Loucy (cell line): ENCODE measurements around the gene ZNF559.

ENCODE experiments used
- H2AFZ ChIP-seq: fragments of 200-600 bp; sonication (generic); 2 replicates; pipeline ENCODE4 v1.6.0; 2016; ENCODE audit warnings: antibody characterized with exemption, mild to moderate bottlenecking, low read length, moderate library complexity
- H3F3A ChIP-seq: fragments of 200-600 bp; 2 replicates; pipeline ENCODE4 v1.6.0; 2016; ENCODE audit warnings: antibody characterized with exemption, low read depth, mild to moderate bottlenecking
- H3K27me3 ChIP-seq: fragments of 200-600 bp; sonication (generic); 2 replicates; pipeline ENCODE4 v1.6.1; 2014; ENCODE audit warnings: low read length, mild to moderate bottlenecking; ENCODE audit not compliant: insufficient read depth, poor library complexity, severe bottlenecking
- H3K36me3 ChIP-seq: fragments of 200-600 bp; sonication (generic); 2 replicates; pipeline ENCODE4 v1.6.1; 2016; ENCODE audit warnings: low read length; ENCODE audit not compliant: insufficient read depth
- H3K4me1 ChIP-seq: fragments of 200-600 bp; sonication (generic); 2 replicates; pipeline ENCODE4 v1.5.1; 2014; ENCODE audit warnings: low read length, mild to moderate bottlenecking; ENCODE audit not compliant: insufficient read depth, poor library complexity, severe bottlenecking
- H3K4me2 ChIP-seq: fragments of 200-600 bp; sonication (generic); 2 replicates; pipeline ENCODE4 v1.6.0; 2014; ENCODE audit warnings: antibody characterized with exemption, low read length, low read depth, mild to moderate bottlenecking; ENCODE audit not compliant: poor library complexity, severe bottlenecking
- H3K4me3 ChIP-seq: fragments of 200-600 bp; sonication (generic); 2 replicates; pipeline ENCODE4 v1.5.1; 2014; ENCODE audit warnings: low read length, mild to moderate bottlenecking, mixed read lengths; ENCODE audit not compliant: poor library complexity, severe bottlenecking
- H3K79me2 ChIP-seq: fragments of 200-600 bp; sonication (generic); 2 replicates; pipeline ENCODE4 v1.6.1; 2014; ENCODE audit warnings: low read length; ENCODE audit not compliant: insufficient read depth
- H3K9ac ChIP-seq: fragments of 200-600 bp; sonication (generic); 2 replicates; pipeline ENCODE4 v1.6.0; 2014; ENCODE audit warnings: mild to moderate bottlenecking, low read depth, low read length, moderate library complexity; ENCODE audit not compliant: poor library complexity, severe bottlenecking
- H3K9me2 ChIP-seq: fragments of 200-600 bp; sonication (generic); replicated peaks from 2 replicates; pipeline ENCODE4 v1.6.1; 2016; ENCODE audit warnings: low read depth, low read length, mixed read lengths
- H3K9me3 ChIP-seq: fragments of 200-600 bp; sonication (generic); 2 replicates; pipeline ENCODE4 v1.6.1; 2014; ENCODE audit warnings: mild to moderate bottlenecking, antibody characterized with exemption, low read length, low read depth; ENCODE audit not compliant: insufficient read depth
- H4K20me1 ChIP-seq: fragments of 200-600 bp; sonication (generic); 2 replicates; pipeline ENCODE4 v1.6.0; 2014; ENCODE audit warnings: antibody characterized with exemption, low read length, mild to moderate bottlenecking; ENCODE audit not compliant: insufficient read depth, poor library complexity, severe bottlenecking
- EZH2phosphoT487 ChIP-seq: fragments of 200-600 bp; IDR thresholded peaks from 2 replicates; pipeline ENCODE4 v1.6.1; 2018; ENCODE audit warnings: antibody characterized with exemption, mild to moderate bottlenecking, moderate library complexity, borderline replicate concordance
- TF ChIP-seq, protein P1 (sequence below): fragments of 200-600 bp; sonication (generic); conservative IDR thresholded peaks from 2 replicates; pipeline ENCODE4 v1.5.1; 2014; ENCODE audit warnings: mild to moderate bottlenecking, antibody characterized with exemption, low read length

Gene ZNF559

GRCh38 chr19:9323557-9323918 lies 441 bp upstream of the ZNF559 start:
- H3K4me3 ChIP-seq, result peak overlapping the region; percentile 87
- peaks cover 3% of the 10 kb centered on the region; the same call in 1 of the 2 replicates for H3F3A ChIP-seq
- no peaks in the 10 kb centered on the region for H4K20me1 ChIP-seq
- H3K9me2 ChIP-seq, result no peaks in the 10 kb centered on the region
- H3K27me3 ChIP-seq, result no peaks in the 10 kb centered on the region
- peaks cover 30% of the 10 kb centered on the region for H3K4me1 ChIP-seq
- H3K9ac ChIP-seq, result peak overlapping the region; percentile 90
- H3K36me3 ChIP-seq, result no peaks in the 10 kb centered on the region
- no peaks in the 10 kb centered on the region for H3K9me3 ChIP-seq
- peak overlapping the region; percentile 81 for H3K4me2 ChIP-seq
- TF ChIP-seq, protein P1, sequence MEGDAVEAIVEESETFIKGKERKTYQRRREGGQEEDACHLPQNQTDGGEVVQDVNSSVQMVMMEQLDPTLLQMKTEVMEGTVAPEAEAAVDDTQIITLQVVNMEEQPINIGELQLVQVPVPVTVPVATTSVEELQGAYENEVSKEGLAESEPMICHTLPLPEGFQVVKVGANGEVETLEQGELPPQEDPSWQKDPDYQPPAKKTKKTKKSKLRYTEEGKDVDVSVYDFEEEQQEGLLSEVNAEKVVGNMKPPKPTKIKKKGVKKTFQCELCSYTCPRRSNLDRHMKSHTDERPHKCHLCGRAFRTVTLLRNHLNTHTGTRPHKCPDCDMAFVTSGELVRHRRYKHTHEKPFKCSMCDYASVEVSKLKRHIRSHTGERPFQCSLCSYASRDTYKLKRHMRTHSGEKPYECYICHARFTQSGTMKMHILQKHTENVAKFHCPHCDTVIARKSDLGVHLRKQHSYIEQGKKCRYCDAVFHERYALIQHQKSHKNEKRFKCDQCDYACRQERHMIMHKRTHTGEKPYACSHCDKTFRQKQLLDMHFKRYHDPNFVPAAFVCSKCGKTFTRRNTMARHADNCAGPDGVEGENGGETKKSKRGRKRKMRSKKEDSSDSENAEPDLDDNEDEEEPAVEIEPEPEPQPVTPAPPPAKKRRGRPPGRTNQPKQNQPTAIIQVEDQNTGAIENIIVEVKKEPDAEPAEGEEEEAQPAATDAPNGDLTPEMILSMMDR, result no peak
- no peak for TF ChIP-seq EZH2phosphoT487
- H2AFZ ChIP-seq, result peak overlapping the region; percentile 93
- peaks cover 30% of the 10 kb centered on the region for H3K79me2 ChIP-seq

DNA sequence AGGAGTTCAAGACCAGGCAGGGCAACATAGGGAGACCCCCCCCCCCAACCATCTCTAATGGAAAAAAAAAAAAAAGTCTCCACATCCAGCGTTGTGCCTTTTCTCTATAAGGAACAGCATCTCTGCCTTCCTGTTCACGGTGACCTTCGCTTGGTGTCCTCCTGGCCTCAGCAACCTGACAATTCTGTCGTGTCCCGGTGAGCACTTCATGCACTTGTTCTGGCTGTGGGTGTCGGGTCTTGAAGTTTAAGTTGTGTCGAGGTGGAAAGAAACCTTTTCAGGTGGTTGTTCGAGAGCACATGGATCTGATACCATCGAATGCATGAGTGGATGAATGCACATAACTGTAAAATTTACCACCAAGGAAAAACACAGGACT lies 594 bp downstream of the ZNF559 start:
- peaks cover 3% of the 10 kb centered on the region; the same call in 1 of the 2 replicates for H3F3A ChIP-seq

DNA sequence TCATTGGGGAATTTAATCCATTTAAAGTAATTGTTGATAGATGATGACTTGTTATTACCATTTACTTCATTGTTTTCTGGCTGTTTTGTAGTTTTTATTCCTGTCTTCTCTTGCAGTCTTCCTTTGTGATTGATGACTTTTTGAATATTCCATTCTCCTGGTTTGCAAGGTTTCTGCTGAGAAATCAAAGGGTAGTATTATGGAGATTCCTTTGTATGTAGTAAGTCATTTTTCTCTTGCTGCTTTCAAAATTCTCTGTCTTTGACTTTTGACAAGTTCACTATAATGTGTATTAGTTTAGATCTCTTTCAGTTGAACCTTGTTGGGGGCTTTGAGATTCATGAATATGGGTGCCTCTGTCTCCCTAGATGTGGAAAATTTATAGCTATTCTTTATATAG lies 6.0 kb downstream of the ZNF559 start:
- peaks cover 13% of the 10 kb centered on the region; the same call in 1 of the 2 replicates for H3K9me3 ChIP-seq

More for the DNA sequence above, 594 bp downstream of the ZNF559 start:
- Histone ChIP-seq H3K36me3 (no peaks in the 10 kb centered on the region), H3K9me3 (no peaks in the 10 kb centered on the region), H4K20me1 (no peaks in the 10 kb centered on the region), H3K9ac (peak overlapping the region; percentile 90), H2AFZ (peak overlapping the region; percentile 84), H3K4me1 (peaks cover 30% of the 10 kb centered on the region), H3K27me3 (no peaks in the 10 kb centered on the region), H3K9me2 (no peaks in the 10 kb centered on the region), H3K4me3 (peak overlapping the region; percentile 87), H3K4me2 (peak overlapping the region; percentile 77), H3K79me2 (peaks cover 38% of the 10 kb centered on the region)
- no peak for TF ChIP-seq EZH2phosphoT487
- TF ChIP-seq, protein P1, result no peak

More for the DNA sequence above, 6.0 kb downstream of the ZNF559 start:
- no peak overlapping the region for H3K4me3 ChIP-seq
- TF ChIP-seq, protein P1, result no peak
- no peak for TF ChIP-seq EZH2phosphoT487
- H3K9me2 ChIP-seq, result no peaks in the 10 kb centered on the region
- H3F3A ChIP-seq, result no peaks in the 10 kb centered on the region
- peaks cover 68% of the 10 kb centered on the region for H3K79me2 ChIP-seq
- no peak overlapping the region for H3K9ac ChIP-seq
- H3K4me1 ChIP-seq, result peaks cover 13% of the 10 kb centered on the region
- peaks cover 17% of the 10 kb centered on the region; the same call in 1 of the 2 replicates for H3K36me3 ChIP-seq
- H3K27me3 ChIP-seq, result no peaks in the 10 kb centered on the region
- H3K4me2 ChIP-seq, result no peak overlapping the region
- no peaks in the 10 kb centered on the region for H4K20me1 ChIP-seq
- no peak overlapping the region for H2AFZ ChIP-seq
